ENCODE measurements around the gene ATG5.
"Not testable (repeated sequence)": the region's sequence is repeated elsewhere in the genome, so short reads cannot be mapped to it uniquely, and the experiment has no call there.

ATG5 gene

GRCh38 chr6:106256201-106256968 lies 69.2 kb downstream of the ATG5 start:
- DNase-seq: no peak

- DNase-seq: no peak
Observed at GRCh38 chr6:106255306-106255705, 70.3 kb downstream of the ATG5 start.

GRCh38 chr6:106254636-106255035 lies 70.9 kb downstream of the ATG5 start:
- no peak for DNase-seq

- no peak for DNase-seq
Observed at GRCh38 chr6:106253731-106254130, 71.8 kb downstream of the ATG5 start.

GRCh38 chr6:106253172-106253571 lies 72.4 kb downstream of the ATG5 start:
- DNase-seq: no peak

GRCh38 chr6:106252687-106253086 lies 72.9 kb downstream of the ATG5 start:
- DNase-seq: no peak

GRCh38 chr6:106251531-106252255 lies 73.9 kb downstream of the ATG5 start:
- DNase-seq: not testable (repeated sequence)

GRCh38 chr6:106250953-106251352 lies 74.6 kb downstream of the ATG5 start:
- no peak for DNase-seq

GRCh38 chr6:106249658-106250057 lies 75.9 kb downstream of the ATG5 start:
- DNase-seq: no peak

GRCh38 chr6:106247733-106248132 lies 77.8 kb downstream of the ATG5 start:
- no peak for DNase-seq

- no peak for DNase-seq
Observed at GRCh38 chr6:106247293-106247692, 78.3 kb downstream of the ATG5 start.

- no peak for DNase-seq
Observed at GRCh38 chr6:106244931-106245330, 80.6 kb downstream of the ATG5 start.

GRCh38 chr6:106244521-106244920 lies 81.0 kb downstream of the ATG5 start:
- no peak for DNase-seq

- no peak for DNase-seq
Observed at GRCh38 chr6:106243261-106243660, 82.3 kb downstream of the ATG5 start.

GRCh38 chr6:106241498-106241897 lies 84.1 kb downstream of the ATG5 start:
- DNase-seq: no peak

GRCh38 chr6:106237286-106237685 lies 88.3 kb downstream of the ATG5 start:
- DNase-seq: no peak

- DNase-seq: not testable (repeated sequence)
Observed at GRCh38 chr6:106229876-106230445, 95.6 kb downstream of the ATG5 start.

GRCh38 chr6:106227612-106228507 lies 97.7 kb downstream of the ATG5 start:
- no peak for DNase-seq

GRCh38 chr6:106226676-106227075 lies 98.9 kb downstream of the ATG5 start:
- no peak for DNase-seq

- DNase-seq: no peak
Observed at GRCh38 chr6:106225581-106225980, 100.0 kb downstream of the ATG5 start.

GRCh38 chr6:106223300-106223930 lies 102.1 kb downstream of the ATG5 start:
- peak; percentile 33 for DNase-seq

GRCh38 chr6:106220485-106220884 lies 105.1 kb downstream of the ATG5 start:
- no peak for DNase-seq

- no peak for DNase-seq
Observed at GRCh38 chr6:106216527-106216926, 109.0 kb downstream of the ATG5 start.

Data from NCI-H1694 treated with DMSO at 0.1 percent for 48 hours (cell line).